Fibroblast of skin of back (primary cell): ENCODE data around the gene ABCG2.
"Not testable (repeated sequence)": the region's sequence is repeated elsewhere in the genome, so short reads cannot be mapped to it uniquely, and the experiment has no call there.

Experiments
- DNase-seq: peaks from one replicate; pipeline ENCODE4 v3.0.0-alpha.2; 2013

Gene ABCG2

GRCh38 chr4:88109123-88109881, 49.1 kb downstream of the ABCG2 start:
- DNase-seq, result no peak

- DNase-seq, result peak; percentile 57
Observed at GRCh38 chr4:88108747-88109122, 49.7 kb downstream of the ABCG2 start.

- DNase-seq, result not testable (repeated sequence)
Observed at GRCh38 chr4:88108108-88108465, 50.4 kb downstream of the ABCG2 start.

- DNase-seq, result peak; percentile 46
Observed at GRCh38 chr4:88107406-88108107, 50.9 kb downstream of the ABCG2 start.

- peak; percentile 86 for DNase-seq
Observed at GRCh38 chr4:88106205-88106604, 52.2 kb downstream of the ABCG2 start.

GRCh38 chr4:88104902-88105610, 53.4 kb downstream of the ABCG2 start:
- DNase-seq, result peak; percentile 86

- no peak for DNase-seq
Observed at GRCh38 chr4:88102026-88102425, 56.4 kb downstream of the ABCG2 start.

GRCh38 chr4:88101165-88101564, 57.3 kb downstream of the ABCG2 start:
- no peak for DNase-seq

GRCh38 chr4:88098993-88099752, 59.3 kb downstream of the ABCG2 start:
- DNase-seq, result no peak

- DNase-seq, result no peak
Observed at GRCh38 chr4:88097781-88098180, 60.7 kb downstream of the ABCG2 start.

- no peak for DNase-seq
Observed at GRCh38 chr4:88097301-88097700, 61.1 kb downstream of the ABCG2 start.

- DNase-seq, result no peak
Observed at GRCh38 chr4:88093874-88094273, 64.6 kb downstream of the ABCG2 start.

- no peak for DNase-seq
Observed at GRCh38 chr4:88091378-88091777, 67.1 kb downstream of the ABCG2 start.

- DNase-seq, result no peak
Observed at GRCh38 chr4:88090898-88091297, 67.5 kb downstream of the ABCG2 start.

- no peak for DNase-seq
Observed at GRCh38 chr4:88087004-88087403, 71.4 kb downstream of the ABCG2 start.

- no peak for DNase-seq
Observed at GRCh38 chr4:88080626-88081025, 77.8 kb downstream of the ABCG2 start.

- no peak for DNase-seq
Observed at GRCh38 chr4:88078579-88078978, 79.9 kb downstream of the ABCG2 start.

- DNase-seq, result no peak
Observed at GRCh38 chr4:88077911-88078524, 80.4 kb downstream of the ABCG2 start.

- peak; percentile 9 for DNase-seq
Observed at GRCh38 chr4:88075336-88075735, 83.1 kb downstream of the ABCG2 start.

- no peak for DNase-seq
Observed at GRCh38 chr4:88070031-88070430, 88.4 kb downstream of the ABCG2 start.

- DNase-seq, result no peak
Observed at GRCh38 chr4:88064410-88064809, 94.0 kb downstream of the ABCG2 start.

- DNase-seq, result no peak
Observed at GRCh38 chr4:88063634-88064296, 94.7 kb downstream of the ABCG2 start.
